Occipital lobe (tissue), 3 donors: Measurements from ENCODE around the gene ELK1. TPM values are rescaled to one million over a fixed set of nuclear protein-coding genes. Genes with fewer than 3 reads are reported as not detected.
A peak's percentile ranks its signal among the peaks of the same experiment; 100 is the strongest.
"Not testable (repeated sequence)": the region's sequence is repeated elsewhere in the genome, so short reads cannot be mapped to it uniquely, and the experiment has no call there.

Experiments used
- DNase-seq: peaks from one replicate; lab custom pipeline; 2025; lab: John Stamatoyannopoulos, UW
- small RNA-seq: library from RNA; depleted of rRNA; stranded (forward); fragments of <200 nt; gene quantifications from one replicate; pipeline ENCODE3, GENCODE V24; 2014
- total RNA-seq: library from RNA; depleted of rRNA; stranded (reverse); fragments of >200 nt; gene quantifications from one replicate; pipeline ENCODE4 v1.2.3, GENCODE V29; 2014

Gene ELK1
- total RNA-seq, 1 donor from 2014 or later = 14.8 TPM

GRCh38 chrX:47612418-47612817 lies 37.9 kb downstream of the ELK1 start:
- DNase-seq = no peak

- no peak for DNase-seq
Measured at GRCh38 chrX:47611926-47612325, 38.4 kb downstream of the ELK1 start.

GRCh38 chrX:47611489-47611888 lies 38.9 kb downstream of the ELK1 start:
- no peak for DNase-seq

DNA sequence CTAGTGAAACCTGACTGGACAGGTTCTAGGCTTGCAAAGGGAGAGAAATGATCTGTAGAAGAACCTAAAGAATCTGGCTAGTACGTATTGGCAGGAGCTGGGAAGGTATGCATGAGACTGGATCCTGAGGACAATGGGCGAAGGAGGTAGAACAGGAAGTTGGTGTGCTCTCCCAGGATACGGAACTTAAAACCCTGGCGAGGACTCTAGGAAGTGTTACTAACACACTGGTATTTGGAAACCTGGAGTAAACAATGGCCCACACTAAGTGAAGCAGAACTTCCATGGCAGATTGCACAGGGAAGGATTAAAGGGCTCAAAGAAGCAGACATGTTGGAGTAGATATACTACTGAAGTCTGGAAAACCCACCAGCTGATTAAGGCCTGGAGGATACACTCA lies 39.9 kb downstream of the ELK1 start:
- no peak for DNase-seq

DNA sequence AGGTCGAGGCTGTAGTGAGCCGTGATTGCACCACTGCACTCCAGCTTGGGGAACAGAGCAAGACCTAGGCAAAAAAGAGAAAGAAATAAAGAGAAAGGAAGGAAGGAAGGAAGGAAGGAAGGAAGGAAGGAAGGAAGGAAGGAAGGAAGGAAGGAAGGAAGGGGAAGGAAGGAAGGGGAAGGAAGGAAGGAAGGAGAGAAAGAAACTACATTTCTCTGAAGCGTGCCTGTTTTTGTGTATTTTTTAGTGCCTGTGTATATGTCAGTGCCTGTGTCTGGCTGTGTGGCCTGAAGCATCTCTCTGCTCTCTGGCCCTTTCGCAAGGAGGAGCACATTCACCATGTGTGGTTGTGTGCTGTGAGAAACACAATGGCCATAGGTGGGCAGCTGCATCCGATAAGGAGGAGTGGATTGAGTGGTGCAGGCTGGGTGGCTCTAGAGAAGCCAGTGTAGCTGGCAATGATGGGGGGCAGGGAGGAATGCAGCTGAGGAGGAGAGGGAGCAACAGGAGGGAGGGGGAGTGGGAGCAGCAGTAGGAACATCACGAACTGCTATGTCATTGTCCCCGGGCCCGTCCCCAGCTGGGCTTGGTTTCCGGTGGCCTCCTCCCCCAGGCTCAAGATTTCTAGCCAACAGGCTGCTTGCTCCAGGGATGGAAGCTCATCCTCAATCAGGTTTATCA lies 42.1 kb downstream of the ELK1 start:
- peak; percentile 8 for DNase-seq

DNA sequence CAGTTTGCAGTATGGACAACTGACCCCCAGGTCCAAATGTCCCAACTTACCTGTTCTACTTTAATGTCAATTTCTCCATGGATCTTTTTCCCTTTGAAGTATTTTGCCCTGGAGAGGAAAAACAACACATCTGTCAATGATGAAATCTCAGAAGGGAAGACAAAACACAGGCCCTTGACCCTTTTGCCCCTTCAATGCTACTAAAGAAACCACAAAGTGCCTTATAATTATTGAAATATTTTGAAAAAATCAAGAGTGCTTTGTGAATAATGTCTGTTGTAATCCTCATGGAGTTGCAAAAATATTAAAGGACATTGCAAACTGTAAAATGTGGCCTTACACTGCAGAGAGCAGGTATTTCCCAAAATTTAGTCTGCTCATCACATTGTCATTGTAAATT lies 43.3 kb downstream of the ELK1 start:
- DNase-seq = no peak

- no peak for DNase-seq
Measured at GRCh38 chrX:47605024-47605423, 45.3 kb downstream of the ELK1 start.

GRCh38 chrX:47603125-47603524 lies 47.2 kb downstream of the ELK1 start:
- DNase-seq = not testable (repeated sequence)

DNA sequence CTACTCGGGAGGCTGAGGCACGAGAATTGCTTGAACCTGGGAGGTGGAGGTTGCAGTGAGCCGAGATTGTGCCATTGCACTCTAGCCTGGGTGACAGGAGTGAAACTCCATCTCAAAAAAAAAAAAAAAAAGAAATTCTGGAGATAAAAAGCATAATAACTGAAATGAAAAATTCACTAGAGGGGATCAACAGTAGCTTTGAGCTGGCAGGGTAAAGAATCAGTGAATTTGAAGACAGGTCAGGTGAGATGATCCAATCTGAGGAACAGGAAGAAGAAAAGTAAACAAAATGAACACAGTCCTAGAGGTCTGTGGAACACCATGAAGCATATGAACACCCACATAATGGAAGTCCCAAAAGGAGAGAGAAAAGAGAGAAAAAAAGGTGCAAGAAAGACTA lies 53.1 kb downstream of the ELK1 start:
- no peak for DNase-seq

DNA sequence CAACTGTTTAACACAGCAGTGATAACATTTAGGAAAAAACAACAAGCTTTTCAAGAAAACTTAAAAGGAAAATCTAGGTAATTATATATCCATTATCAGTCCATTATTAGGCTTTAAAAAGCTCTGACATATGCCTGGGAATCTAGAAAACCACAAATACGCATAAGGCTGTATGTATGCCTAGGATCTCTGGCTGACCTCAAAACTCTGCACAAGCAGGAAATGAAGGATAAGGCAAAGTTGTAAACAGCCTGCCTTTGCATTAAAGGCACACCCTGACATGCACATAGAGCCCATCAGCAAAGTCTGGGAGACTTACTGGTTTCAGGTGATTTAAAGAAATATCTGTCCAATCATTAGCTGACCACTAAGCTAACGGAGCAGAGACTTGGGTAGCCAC lies 54.1 kb downstream of the ELK1 start:
- DNase-seq = no peak

DNA sequence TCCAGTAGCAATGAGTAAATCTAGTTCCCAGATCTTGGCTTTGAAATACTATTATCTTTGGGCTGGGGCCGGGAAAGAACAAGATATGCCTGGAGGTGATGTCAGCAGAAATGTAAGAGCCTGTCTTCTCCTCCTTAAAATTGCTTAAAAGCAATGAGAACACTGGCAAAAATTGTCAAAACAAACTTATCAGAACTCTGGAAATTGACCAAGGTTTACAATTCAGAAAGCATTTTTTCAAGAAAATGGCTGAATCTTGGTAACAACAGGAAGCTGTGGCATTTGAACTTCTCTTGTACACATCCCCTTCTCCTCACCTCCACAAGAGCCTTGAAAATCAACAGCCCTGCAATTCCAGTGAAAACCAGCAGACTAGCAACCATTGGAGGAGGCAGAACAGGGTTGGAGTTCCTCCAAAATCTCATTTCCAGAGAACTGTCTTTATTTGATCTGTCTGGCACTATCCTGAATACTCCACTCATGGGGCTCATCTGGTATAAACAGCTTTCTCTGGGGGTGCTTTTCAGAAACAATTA lies 54.6 kb downstream of the ELK1 start:
- DNase-seq = no peak

- DNase-seq = no peak
Measured at GRCh38 chrX:47593522-47593921, 56.8 kb downstream of the ELK1 start.

DNA sequence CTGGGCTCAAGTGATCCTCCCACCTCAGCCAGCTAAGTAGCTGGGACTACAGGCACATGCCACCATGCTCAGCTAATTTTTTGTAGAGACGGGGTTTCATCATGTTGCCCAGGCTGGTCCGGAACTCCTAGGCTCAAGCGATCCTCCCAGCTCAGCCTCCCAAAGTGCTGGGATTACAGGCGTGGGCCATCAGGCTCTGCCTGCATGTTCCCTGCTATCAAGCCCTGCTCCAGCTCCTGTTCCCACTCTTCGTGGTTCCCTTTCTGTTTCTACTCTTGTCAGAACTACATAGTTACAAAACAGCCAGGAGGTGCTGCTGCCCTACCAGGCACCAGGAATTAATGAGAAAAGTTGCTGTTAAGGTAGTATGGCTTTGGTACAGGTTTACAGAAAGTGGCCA lies 59.4 kb downstream of the ELK1 start:
- no peak for DNase-seq

DNA sequence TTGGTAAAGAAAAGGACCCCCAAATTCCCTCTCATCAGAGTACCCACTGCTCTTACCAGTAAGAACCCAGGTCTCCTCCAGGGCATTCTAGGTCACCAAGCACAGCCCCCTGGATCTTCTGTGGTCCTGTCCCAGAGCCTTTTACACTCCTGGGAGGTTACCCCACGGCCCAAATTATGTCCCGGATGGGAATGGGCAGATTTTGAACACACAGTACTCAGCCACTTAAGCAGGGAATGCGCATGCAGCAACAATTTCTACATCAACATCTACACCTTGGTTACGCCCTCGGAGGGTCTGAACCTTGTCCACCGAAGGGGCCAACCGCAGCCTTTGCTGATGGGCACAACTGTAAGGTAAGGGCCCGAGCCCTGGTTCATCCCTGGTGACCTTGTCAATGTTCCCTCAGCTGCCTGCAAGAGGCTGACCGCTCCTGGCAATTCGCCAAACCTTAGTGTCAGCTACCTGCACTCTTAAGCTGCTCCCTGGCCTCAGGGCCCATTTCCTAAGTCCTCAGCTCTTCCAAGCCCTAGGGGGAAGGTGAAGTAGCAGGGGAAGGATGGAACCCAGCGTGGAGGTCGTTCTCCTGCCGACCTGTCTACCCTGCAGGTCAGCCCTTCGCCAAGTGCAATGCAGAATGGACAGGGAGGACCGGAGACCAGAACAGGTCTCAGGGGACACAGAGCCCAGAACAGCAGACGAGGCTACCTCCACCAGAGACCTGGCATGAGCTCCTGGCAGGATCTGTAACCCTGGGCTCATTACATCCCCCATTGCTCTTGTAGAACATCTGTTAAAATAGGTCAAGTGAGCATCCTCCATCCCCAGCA lies 62.2 kb downstream of the ELK1 start:
- no peak for DNase-seq

- no peak for DNase-seq
Measured at GRCh38 chrX:47587091-47587891, 63.1 kb downstream of the ELK1 start.

GRCh38 chrX:47586043-47586787 lies 64.1 kb downstream of the ELK1 start:
- no peak for DNase-seq

Small RNA genes within 50 kb of the gene (small RNA-seq; reads per million reads assigned to genes)
- gene MIR4769 = not detected

Other genes with a start within 250 kb of the ELK1 start
- gene ZNF41, start 167.3 kb downstream of the ELK1 start, total RNA-seq = 9.2 TPM
- 7.3 TPM for gene ARAF, start 89.4 kb downstream of the ELK1 start, total RNA-seq
- gene TIMP1, start 68.1 kb downstream of the ELK1 start, total RNA-seq = 3.9 TPM
- 17.5 TPM for gene SYN1, start 30.7 kb downstream of the ELK1 start, total RNA-seq
- gene CFP, start 20.6 kb downstream of the ELK1 start, total RNA-seq = 0.62 TPM
- 66.1 TPM for gene UXT, start 8.6 kb upstream of the ELK1 start, total RNA-seq
- 13.7 TPM for gene ZNF81, start 186.3 kb upstream of the ELK1 start, total RNA-seq